Smooth muscle cell (in vitro differentiated cells): ENCODE data around the gene DNAJC4. TPM values are rescaled to one million over a fixed set of nuclear protein-coding genes. Genes with fewer than 3 reads are reported as not detected.

Experiments
- DNase-seq: peaks from one replicate; lab custom pipeline; 2025; ENCODE audit not compliant: unreplicated experiment; lab: John Stamatoyannopoulos, UW
- H2AFZ ChIP-seq: fragments of 200-600 bp; sonication (generic); 2 replicates; pipeline ENCODE4 v1.6.0; 2016; ENCODE audit warnings: antibody characterized with exemption, low read depth, mild to moderate bottlenecking
- H3F3A ChIP-seq: fragments of 200-600 bp; sonication (generic); 2 replicates; pipeline ENCODE4 v1.6.0; 2017; ENCODE audit warnings: antibody characterized with exemption, low read depth
- H3K27ac ChIP-seq: fragments of 200-600 bp; sonication (generic); 2 replicates; pipeline ENCODE4 v1.5.1; 2016; ENCODE audit warnings: low read depth, mild to moderate bottlenecking
- H3K27me3 ChIP-seq: fragments of 200-600 bp; sonication (generic); 2 replicates; pipeline ENCODE4 v1.6.1; 2016; ENCODE audit warnings: low read depth, mild to moderate bottlenecking
- H3K36me3 ChIP-seq: fragments of 200-600 bp; sonication (generic); 2 replicates; pipeline ENCODE4 v1.5.1; 2016; ENCODE audit warnings: low read depth
- H3K4me1 ChIP-seq: fragments of 200-600 bp; sonication (generic); 2 replicates; pipeline ENCODE4 v1.5.1; 2016; ENCODE audit warnings: low read depth
- H3K4me2 ChIP-seq: fragments of 200-600 bp; sonication (generic); 2 replicates; pipeline ENCODE4 v1.6.0; 2016; ENCODE audit warnings: mild to moderate bottlenecking
- H3K4me3 ChIP-seq: fragments of 200-600 bp; sonication (generic); 2 replicates; pipeline ENCODE4 v1.5.1; 2016; ENCODE audit warnings: mild to moderate bottlenecking
- H3K79me2 ChIP-seq: fragments of 200-600 bp; sonication (generic); 2 replicates; pipeline ENCODE4 v1.6.0; 2016; ENCODE audit warnings: low read depth, mild to moderate bottlenecking
- H3K9ac ChIP-seq: fragments of 200-600 bp; sonication (generic); 2 replicates; pipeline ENCODE4 v1.6.0; 2016; ENCODE audit warnings: low read depth
- H3K9me3 ChIP-seq: fragments of 200-600 bp; sonication (generic); replicated peaks from 2 replicates; pipeline ENCODE4 v1.5.1; 2016; ENCODE audit warnings: low read depth
- H4K20me1 ChIP-seq: fragments of 200-600 bp; sonication (generic); 2 replicates; pipeline ENCODE4 v1.6.0; 2016; ENCODE audit warnings: low read depth
- CTCF ChIP-seq: fragments of 200-600 bp; sonication (generic); IDR thresholded peaks from 2 replicates; pipeline ENCODE4 v1.5.1; 2017; ENCODE audit warnings: borderline replicate concordance, mild to moderate bottlenecking, antibody characterized with exemption; ENCODE audit not compliant: insufficient read depth, poor library complexity, severe bottlenecking
- WGBS: methylation state at CpG from one replicate; pipeline ENCODE4 v1.1.7; 2016; ENCODE audit warnings: low lambda C conversion rate; 5-methylcytosine and 5-hydroxymethylcytosine counted together
- polyA plus RNA-seq: library from polyadenylated mRNA; unstranded; fragments of >200 nt; fragmentation: Nextera tagmentation; extraction: Ambion mirVana; gene quantifications from 2 replicates; pipeline ENCODE4 v1.2.1, GENCODE V29; 2016
- total RNA-seq: library from RNA; depleted of rRNA; stranded (reverse); fragments of >200 nt; gene quantifications from 2 replicates; pipeline ENCODE4 v1.2.3, GENCODE V29; 2014

DNAJC4 gene
- total and polyA plus RNA-seq, 2 experiments from 2014 or later = 14.5 to 78.5 TPM

GRCh38 chr11:64226507-64227051 lies 3.8 kb upstream of the DNAJC4 start:
- 32% methylated on average over 23 of the region's 26 CpGs for WGBS
- no peaks in the 10 kb centered on the region for H3K27me3 ChIP-seq
- H3K27ac ChIP-seq = no peak overlapping the region
- no peak overlapping the region for H2AFZ ChIP-seq
- no peaks in the 10 kb centered on the region for H4K20me1 ChIP-seq
- no peak for TF ChIP-seq CTCF
- H3K4me3 ChIP-seq = peak overlapping the region; percentile 63
- H3K9ac ChIP-seq = peak overlapping the region; percentile 61
- H3K4me1 ChIP-seq = peaks cover 19% of the 10 kb centered on the region
- peak overlapping the region; percentile 97 for H3K4me2 ChIP-seq
- no peak for DNase-seq
- H3K9me3 ChIP-seq = no peaks in the 10 kb centered on the region
- no peaks in the 10 kb centered on the region for H3K36me3 ChIP-seq
- H3K79me2 ChIP-seq = peaks cover 19% of the 10 kb centered on the region
- no peaks in the 10 kb centered on the region for H3F3A ChIP-seq

GRCh38 chr11:64227405-64227956 lies 2.9 kb upstream of the DNAJC4 start:
- Histone ChIP-seq H3K4me3 (peak overlapping the region; percentile 63), H3K27ac (no peak overlapping the region), H3F3A (no peaks in the 10 kb centered on the region), H3K4me2 (peak overlapping the region; percentile 97), H3K9me3 (no peaks in the 10 kb centered on the region), H3K79me2 (peaks cover 22% of the 10 kb centered on the region), H3K36me3 (no peaks in the 10 kb centered on the region), H3K4me1 (peaks cover 19% of the 10 kb centered on the region), H4K20me1 (no peaks in the 10 kb centered on the region), H3K9ac (no peak overlapping the region), H2AFZ (no peak overlapping the region), H3K27me3 (no peaks in the 10 kb centered on the region)
- DNase-seq = no peak
- 80% methylated on average over 2 of the region's 3 CpGs for WGBS
- no peak for TF ChIP-seq CTCF

GRCh38 chr11:64229090-64229743 lies 1.1 kb upstream of the DNAJC4 start:
- Histone ChIP-seq H3F3A (no peaks in the 10 kb centered on the region), H3K4me2 (peak overlapping the region; percentile 97), H3K4me1 (peaks cover 19% of the 10 kb centered on the region), H3K4me3 (no peak overlapping the region), H4K20me1 (no peaks in the 10 kb centered on the region), H2AFZ (no peak overlapping the region), H3K79me2 (peaks cover 22% of the 10 kb centered on the region), H3K9ac (no peak overlapping the region), H3K36me3 (no peaks in the 10 kb centered on the region), H3K9me3 (no peaks in the 10 kb centered on the region), H3K27me3 (no peaks in the 10 kb centered on the region), H3K27ac (no peak overlapping the region)
- TF ChIP-seq CTCF = no peak
- WGBS = 96% methylated on average over 12 of the region's 12 CpGs
- DNase-seq = no peak
